CD14-positive monocyte (primary cell): ENCODE measurements around the gene NKD2. TPM values are rescaled to one million over a fixed set of nuclear protein-coding genes. Genes with fewer than 3 reads are reported as not detected.

Experiments
- DNase-seq, 3 donors: peaks; one replicate each; pipeline ENCODE4 v3.0.0-alpha.2; 2011 to 2022
- H2AFZ ChIP-seq: 2 replicates; pipeline ENCODE4 v1.6.0; 2012; ENCODE audit warnings: mild to moderate bottlenecking, low read depth, low read length, inconsistent platforms; ENCODE audit not compliant: insufficient read depth, poor library complexity, severe bottlenecking
- H3K27ac ChIP-seq, 2 donors: 1 replicate in 1 of 2; 2 replicates in 1 of 2; pipeline ENCODE4 v1.5.1; 2012 to 2013; ENCODE audit warnings: low read length in 2 of 2, control low read depth in 1 of 2, inconsistent platforms in 1 of 2, low read depth in 1 of 2, mild to moderate bottlenecking in 1 of 2
- H3K27me3 ChIP-seq, 2 donors: one replicate each; pipeline versions ENCODE4 v1.6.0 to v1.6.1; 2011 to 2013; ENCODE audit warnings: low read length in 2 of 2; ENCODE audit not compliant: control insufficient read depth in 2 of 2, insufficient read depth in 2 of 2
- H3K36me3 ChIP-seq, 2 donors: replicated peaks in 1 of 2; 1 replicate in 1 of 2; 2 replicates in 1 of 2; pipeline versions ENCODE4 v1.5.1 to v1.6.1; 2012 to 2013; ENCODE audit warnings: low read length in 2 of 2, control low read depth in 1 of 2, inconsistent platforms in 1 of 2, mild to moderate bottlenecking in 1 of 2; ENCODE audit not compliant: insufficient read depth in 2 of 2, control insufficient read depth in 1 of 2
- H3K4me1 ChIP-seq, 2 donors: 1 replicate in 1 of 2; 2 replicates in 1 of 2; pipeline versions ENCODE4 v1.5.1 to v1.6.1; 2012 to 2013; ENCODE audit warnings: low read length in 2 of 2, control low read depth in 1 of 2, inconsistent platforms in 1 of 2, mild to moderate bottlenecking in 1 of 2, moderate library complexity in 1 of 2; ENCODE audit not compliant: insufficient read depth in 2 of 2, control insufficient read depth in 1 of 2
- H3K4me2 ChIP-seq: replicated peaks from 2 replicates; pipeline ENCODE3; 2012; ENCODE audit warnings: low read length, moderate library complexity, mild to moderate bottlenecking; ENCODE audit not compliant: poor library complexity, severe bottlenecking; ENCODE audit errors: extremely low read depth
- H3K4me3 ChIP-seq, 3 experiments: fragments of 200-600 bp in 1 of 3; sonication (generic) in 1 of 3; replicated peaks in 1 of 3; 1 replicate in 2 of 3; 2 replicates in 1 of 3; pipeline ENCODE4 v1.5.1; 2011 to 2013; ENCODE audit warnings: low read length in 3 of 3, mild to moderate bottlenecking in 3 of 3, control low read depth in 2 of 3, low read depth in 2 of 3, inconsistent platforms in 1 of 3, moderate library complexity in 1 of 3
- H3K79me2 ChIP-seq: 2 replicates; pipeline ENCODE4 v1.6.0; 2012; ENCODE audit warnings: mild to moderate bottlenecking, control low read depth, inconsistent platforms, low read length, moderate library complexity; ENCODE audit not compliant: insufficient read depth
- H3K9ac ChIP-seq: 2 replicates; pipeline ENCODE4 v1.6.0; 2017; ENCODE audit warnings: low read length, mild to moderate bottlenecking; ENCODE audit not compliant: insufficient read depth, poor library complexity, severe bottlenecking
- H3K9me3 ChIP-seq, 2 donors: replicated peaks in 1 of 2; 1 replicate in 1 of 2; 2 replicates in 1 of 2; pipeline versions ENCODE4 v1.5.1 to v1.6.1; 2012 to 2013; ENCODE audit warnings: low read length in 2 of 2, control low read depth in 1 of 2; ENCODE audit not compliant: control insufficient read depth in 1 of 2, insufficient read depth in 1 of 2
- H4K20me1 ChIP-seq: 2 replicates; pipeline ENCODE4 v1.6.0; 2012; ENCODE audit warnings: mild to moderate bottlenecking, low read length, control low read depth, moderate library complexity; ENCODE audit not compliant: insufficient read depth
- H3K27ac Mint-ChIP-seq, 7 donors: one replicate each; pipeline ENCODE4 v1.8.0; 2020; ENCODE audit warnings: mild to moderate bottlenecking in 7 of 7, mixed read lengths in 7 of 7, moderate library complexity in 6 of 7, inconsistent platforms in 2 of 7
- H3K27me3 Mint-ChIP-seq, 3 donors: one replicate each; pipeline ENCODE4 v1.8.0; 2021 to 2022; ENCODE audit warnings: low read depth in 3 of 3, mild to moderate bottlenecking in 3 of 3, mixed read lengths in 3 of 3, moderate library complexity in 3 of 3, inconsistent platforms in 1 of 3
- H3K36me3 Mint-ChIP-seq, 2 donors: one replicate each; pipeline ENCODE4 v1.8.0; 2020; ENCODE audit warnings: mixed read lengths in 2 of 2, inconsistent platforms in 1 of 2, mild to moderate bottlenecking in 1 of 2
- H3K4me1 Mint-ChIP-seq: one replicate; pipeline ENCODE4 v1.8.0; 2020; ENCODE audit warnings: mild to moderate bottlenecking, mixed read lengths
- H3K4me3 Mint-ChIP-seq, 2 donors: one replicate each; pipeline ENCODE4 v1.8.0; 2020; ENCODE audit warnings: mild to moderate bottlenecking in 2 of 2, mixed read lengths in 2 of 2, moderate library complexity in 1 of 2
- H3K9me3 Mint-ChIP-seq, 7 donors: one replicate each; pipeline ENCODE4 v1.8.0; 2020 to 2022; ENCODE audit warnings: mixed read lengths in 7 of 7, mild to moderate bottlenecking in 6 of 7, moderate library complexity in 6 of 7, inconsistent platforms in 2 of 7
- CTCF ChIP-seq: fragments of 200-600 bp; IDR thresholded peaks from one replicate; pipeline ENCODE4 v1.8.0; 2022; ENCODE audit warnings: antibody characterized with exemption, mild to moderate bottlenecking
- WGBS: methylation state at CpG from one replicate; pipeline ENCODE4 v1.1.5; 2013; ENCODE audit warnings: missing lambda C conversion rate; ENCODE audit not compliant: insufficient coverage; 5-methylcytosine and 5-hydroxymethylcytosine counted together
- intact Hi-C, 2 donors: fragments of 100-400 bp; cut with micrococcal nuclease; formaldehyde crosslinking; loops; one replicate each; pipeline versions ENCODE4 v1.15.0 to v1.15.1; 2023
- polyA plus RNA-seq, 3 donors: library from polyadenylated mRNA; depleted of rRNA in 1 of 3; unstranded in 2 of 3; stranded (reverse) in 1 of 3; fragments of 300-500 nt in 2 of 3; fragments of >200 nt in 1 of 3; fragmentation: Illumina TruSeq in 2 of 3; gene quantifications; 1 replicate in 2 of 3; 2 replicates in 1 of 3; pipeline ENCODE4 v1.2.3, GENCODE V29; 2012 to 2021

The NKD2 gene
- polyA plus RNA-seq, 3 donors = not detected

GRCh38 chr5:961002-961710 lies 47.4 kb upstream of the NKD2 start:
- no peak for DNase-seq
- no peak overlapping the region for H3K4me3 Mint-ChIP-seq
- WGBS = 90% methylated on average over 27 of the region's 27 CpGs
- no peaks in the 10 kb centered on the region for H3K36me3 Mint-ChIP-seq
- no peak overlapping the region for H3K27ac Mint-ChIP-seq
- no peak overlapping the region for H3K4me2 ChIP-seq
- no peaks in the 10 kb centered on the region for H3K79me2 ChIP-seq
- intact Hi-C loops = no loop called here
- H3K4me1 ChIP-seq = no peaks in the 10 kb centered on the region
- H3K9me3 ChIP-seq = no peaks in the 10 kb centered on the region
- no peak for TF ChIP-seq CTCF
- no peaks in the 10 kb centered on the region for H4K20me1 ChIP-seq
- H3K27ac ChIP-seq = no peak overlapping the region
- peaks cover 11 to 18% (median 16%) of the 10 kb centered on the region in 3 donors for H3K27me3 Mint-ChIP-seq
- peaks cover 0 to 9% of the 10 kb centered on the region in 2 donors for H3K27me3 ChIP-seq
- H3K4me1 Mint-ChIP-seq = peaks cover 3% of the 10 kb centered on the region
- H3K4me3 ChIP-seq = no peak overlapping the region
- no peaks in the 10 kb centered on the region for H3K36me3 ChIP-seq
- no peak overlapping the region for H3K9ac ChIP-seq
- H3K9me3 Mint-ChIP-seq = peaks cover 0 to 2% (median 0%) of the 10 kb centered on the region in 7 donors
- H2AFZ ChIP-seq = no peak overlapping the region

- no peak overlapping the region for H3K27ac ChIP-seq
These were observed 46.8 kb upstream of the NKD2 start for GRCh38 chr5:961711-962240.

More at GRCh38 chr5:961711-962240, 46.8 kb upstream of the NKD2 start:
- Mint-ChIP-seq H3K4me1 (peaks cover 3% of the 10 kb centered on the region), H3K27ac (no peak overlapping the region), H3K9me3 (peaks cover 0 to under 1% (median 0%) of the 10 kb centered on the region in 7 donors), H3K27me3 (peaks cover 8 to 17% (median 13%) of the 10 kb centered on the region in 3 donors), H3K4me3 (no peak overlapping the region), H3K36me3 (no peaks in the 10 kb centered on the region)
- no peak overlapping the region for H3K4me2 ChIP-seq
- no peaks in the 10 kb centered on the region for H3K36me3 ChIP-seq
- no peak overlapping the region for H3K9ac ChIP-seq
- intact Hi-C loops = no loop called here
- H3K27me3 ChIP-seq = peaks cover 0 to 7% of the 10 kb centered on the region in 2 donors
- no peak overlapping the region for H2AFZ ChIP-seq
- no peaks in the 10 kb centered on the region for H3K4me1 ChIP-seq
- TF ChIP-seq CTCF = no peak
- no peaks in the 10 kb centered on the region for H4K20me1 ChIP-seq
- H3K79me2 ChIP-seq = no peaks in the 10 kb centered on the region
- DNase-seq = no peak
- WGBS = 93% methylated on average over 24 of the region's 24 CpGs
- no peak overlapping the region for H3K4me3 ChIP-seq
- no peaks in the 10 kb centered on the region for H3K9me3 ChIP-seq
